Tibial nerve (tissue), 4 donors: ENCODE data around the gene CPSF2. TPM values are rescaled to one million over a fixed set of nuclear protein-coding genes. Genes with fewer than 3 reads are reported as not detected.

Source experiments
- DNase-seq, 2 donors: peaks; one replicate each; pipeline ENCODE4 v3.0.0-alpha.2; 2019; ENCODE audit warnings: low spot score in 2 of 2
- H3K27ac ChIP-seq, 4 donors: fragments of 200-600 bp; sonication (generic) in 3 of 4; one replicate each; pipeline ENCODE4 v1.5.1; 2017 to 2019; ENCODE audit warnings: mild to moderate bottlenecking in 1 of 4
- H3K27me3 ChIP-seq, 2 donors: fragments of 200-600 bp; sonication (generic) in 1 of 2; one replicate each; pipeline versions ENCODE4 v1.5.1 to v1.6.0; 2017 to 2019
- H3K36me3 ChIP-seq, 3 donors: fragments of 200-600 bp; sonication (generic); one replicate each; pipeline ENCODE4 v1.5.1; 2018 to 2019
- H3K4me1 ChIP-seq, 4 donors: fragments of 200-600 bp; sonication (generic) in 3 of 4; one replicate each; pipeline ENCODE4 v1.5.1; 2017 to 2019
- H3K4me3 ChIP-seq, 4 donors: fragments of 200-600 bp; sonication (generic) in 3 of 4; one replicate each; pipeline ENCODE4 v1.5.1; 2017 to 2019; ENCODE audit warnings: mild to moderate bottlenecking in 1 of 4, moderate library complexity in 1 of 4
- H3K9me3 ChIP-seq, 4 donors: fragments of 200-600 bp; sonication (generic) in 3 of 4; one replicate each; pipeline ENCODE4 v1.5.1; 2017 to 2019
- CTCF ChIP-seq, 5 experiments: fragments of 200-600 bp in 3 of 5; fragments of 450-650 bp in 2 of 5; sonication (generic) in 3 of 5; IDR thresholded peaks; one replicate each; pipeline ENCODE4 v1.5.1; 2016 to 2019; ENCODE audit warnings: antibody characterized with exemption in 5 of 5, mild to moderate bottlenecking in 3 of 5, moderate library complexity in 2 of 5
- EP300 ChIP-seq, 2 donors: sonication (generic); formaldehyde crosslinking; IDR thresholded peaks; one replicate each; pipeline ENCODE4 v1.6.1; 2017; ENCODE audit warnings: antibody characterized with exemption in 2 of 2, mild to moderate bottlenecking in 1 of 2
- POLR2A ChIP-seq, 2 donors: fragments of 450-650 bp; IDR thresholded peaks; one replicate each; pipeline ENCODE4 v1.6.1; 2017; ENCODE audit warnings: antibody characterized with exemption in 2 of 2, mild to moderate bottlenecking in 2 of 2, moderate library complexity in 2 of 2
- WGBS, 2 donors: methylation state at CpG; one replicate each; pipeline ENCODE4 v1.1.5; 2018; 5-methylcytosine and 5-hydroxymethylcytosine counted together
- total RNA-seq, 4 donors: library from RNA; depleted of rRNA; stranded (reverse); fragments of >200 nt; gene quantifications; one replicate each; pipeline ENCODE4 v1.1.0, GENCODE V29; 2016

The CPSF2 gene
- total RNA-seq, 4 donors from 2014 or later, result 24.9 to 33.0 (median 31.4) TPM

- WGBS, 2 donors, result 54 to 67% methylated on average over 1 of the region's 1 CpG
- no peak overlapping the region for H3K4me3 ChIP-seq
- no peaks in the 10 kb centered on the region for H3K9me3 ChIP-seq
- H3K27ac ChIP-seq, result no peak overlapping the region
- no peak for TF ChIP-seq CTCF (IDR thresholded peaks at IDR 0.05)
- no peak for TF ChIP-seq POLR2A (IDR thresholded peaks at IDR 0.05)
- TF ChIP-seq EP300 (IDR thresholded peaks at IDR 0.05), result no peak
- peaks cover 0 to 9% (median 0%) of the 10 kb centered on the region in 4 donors for H3K4me1 ChIP-seq
- H3K36me3 ChIP-seq, result no peaks in the 10 kb centered on the region
- no peaks in the 10 kb centered on the region for H3K27me3 ChIP-seq
- no peak for DNase-seq
Observed at GRCh38 chr14:92217936-92218335, 96.2 kb downstream of the CPSF2 start.

Other genes starting within 250 kb of the CPSF2 start
- gene FBLN5, start 174.3 kb upstream of the CPSF2 start, total RNA-seq, result 100 to 1,000 TPM; 109 to 215 (median 186) TPM
- gene TRIP11, start 81.9 kb upstream of the CPSF2 start, total RNA-seq, result 10 to 100 TPM; 26.9 to 33.5 (median 33.3) TPM
- 10 to 100 TPM; 35.0 to 75.7 (median 48.5) TPM for gene ATXN3, start 15.4 kb upstream of the CPSF2 start, total RNA-seq
- gene NDUFB1, start 263 bp upstream of the CPSF2 start, total RNA-seq, result 100 to 1,000 TPM in 3 of 4 donors, 10 to 100 TPM in 1; 81.0 to 322 (median 262) TPM
- gene SLC24A4, start 201.2 kb downstream of the CPSF2 start, total RNA-seq, result 10 to 100 TPM in 1 of 4 donors, 1 to 10 TPM in 3; 6.9 to 15.1 (median 8.3) TPM